ENCODE measurements around the gene YTHDF2.
"Not testable (repeated sequence)": the region's sequence is repeated elsewhere in the genome, so short reads cannot be mapped to it uniquely, and the experiment has no call there.

YTHDF2 gene

DNA sequence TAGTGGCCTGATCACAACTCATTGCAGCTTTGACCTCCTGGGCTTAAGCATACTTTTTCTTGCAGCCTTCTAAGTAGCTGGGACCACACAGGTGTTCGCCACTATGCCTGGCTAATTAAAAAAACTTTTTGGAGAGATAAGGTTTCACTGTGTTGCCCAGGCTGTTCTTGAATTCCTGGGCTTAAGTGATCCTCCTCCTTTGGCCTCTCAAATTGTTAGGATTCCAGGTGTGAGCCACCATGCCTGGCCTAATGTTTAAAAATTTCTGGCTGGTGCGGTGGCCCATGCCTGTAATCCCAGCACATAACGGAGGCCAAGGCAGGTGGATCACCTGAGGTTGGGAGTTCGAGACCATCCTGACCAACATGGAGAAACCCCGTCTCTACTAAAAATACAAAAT lies 24.4 kb downstream of the YTHDF2 start:
- no peak for DNase-seq

DNA sequence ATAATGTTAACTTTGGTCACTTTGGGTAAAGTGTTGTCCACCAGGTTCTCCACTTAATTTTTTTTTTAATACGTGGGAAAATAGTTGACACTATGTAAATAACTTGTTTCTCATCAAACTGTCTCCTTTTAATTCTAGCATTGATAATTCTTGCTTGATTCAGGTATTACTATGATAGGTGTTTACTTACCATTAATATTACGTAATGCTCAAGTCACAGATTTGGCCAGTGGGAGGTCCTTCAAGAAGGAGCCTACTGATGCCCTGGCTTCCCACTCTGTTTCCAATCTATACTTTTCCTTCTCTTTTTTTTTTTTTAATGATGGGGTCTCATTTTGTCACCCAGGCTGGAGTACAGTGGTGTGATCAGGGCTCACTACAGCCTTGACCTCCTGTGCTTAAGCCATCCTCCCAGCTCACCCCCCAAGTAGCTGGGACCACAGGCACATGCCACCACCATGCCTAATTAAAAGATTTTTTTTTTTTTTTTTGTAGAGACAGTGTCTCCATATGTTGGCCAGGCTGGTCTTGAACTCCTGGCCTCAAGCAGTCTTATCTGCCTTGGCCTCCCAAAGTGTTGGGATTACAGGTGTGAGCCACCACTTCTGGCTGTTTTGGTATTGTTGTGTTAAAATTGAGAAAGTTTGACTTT lies 29.9 kb downstream of the YTHDF2 start:
- no peak for DNase-seq

DNA sequence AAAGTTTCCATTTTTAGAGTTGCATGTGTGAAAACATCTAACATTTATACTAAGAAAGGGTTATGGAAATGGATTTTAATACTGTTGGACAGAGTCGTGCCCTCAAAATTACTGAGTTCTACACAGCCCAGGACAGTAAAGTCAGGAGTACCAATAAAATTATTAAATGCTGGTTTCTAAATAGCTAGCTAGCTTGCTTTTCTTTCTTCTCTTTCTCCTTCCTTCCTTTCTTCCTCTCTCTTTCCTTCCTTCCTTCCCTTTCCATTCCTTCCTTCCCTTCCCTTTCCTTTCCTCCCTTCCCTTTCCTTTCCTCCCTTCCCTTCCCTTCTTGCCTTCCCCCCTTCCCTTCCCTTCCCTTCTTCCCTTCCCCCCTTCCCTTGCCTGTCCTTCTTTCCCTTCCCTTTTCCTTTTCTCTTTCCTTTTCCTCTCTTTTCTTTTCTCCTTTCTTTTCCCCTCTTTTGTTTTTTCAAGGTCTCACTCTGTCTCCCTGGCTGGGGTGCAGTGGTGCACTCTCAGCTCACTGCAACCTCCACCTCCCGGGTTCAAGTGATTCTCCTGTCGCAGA lies 33.9 kb downstream of the YTHDF2 start:
- no peak for DNase-seq

DNA sequence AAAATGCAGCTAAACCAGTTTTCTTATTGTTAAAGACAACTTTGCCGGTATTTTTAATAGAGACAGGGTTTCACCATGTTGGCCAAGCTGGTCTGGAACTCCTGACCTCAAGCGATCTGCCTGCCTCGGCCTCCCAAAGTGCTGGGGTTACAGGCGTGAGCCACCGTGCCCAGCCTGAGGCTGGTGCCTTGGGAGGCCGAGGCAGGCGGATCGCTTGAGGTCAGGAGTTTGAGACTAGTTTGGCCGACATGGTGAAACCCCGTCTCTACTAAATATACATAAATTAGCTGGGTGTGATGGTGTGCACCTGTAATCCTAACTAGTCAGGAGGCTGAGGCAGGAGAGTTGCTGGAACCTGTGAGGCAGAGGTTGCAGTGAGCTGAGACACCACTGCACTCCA lies 35.2 kb downstream of the YTHDF2 start:
- not testable (repeated sequence) for DNase-seq

DNA sequence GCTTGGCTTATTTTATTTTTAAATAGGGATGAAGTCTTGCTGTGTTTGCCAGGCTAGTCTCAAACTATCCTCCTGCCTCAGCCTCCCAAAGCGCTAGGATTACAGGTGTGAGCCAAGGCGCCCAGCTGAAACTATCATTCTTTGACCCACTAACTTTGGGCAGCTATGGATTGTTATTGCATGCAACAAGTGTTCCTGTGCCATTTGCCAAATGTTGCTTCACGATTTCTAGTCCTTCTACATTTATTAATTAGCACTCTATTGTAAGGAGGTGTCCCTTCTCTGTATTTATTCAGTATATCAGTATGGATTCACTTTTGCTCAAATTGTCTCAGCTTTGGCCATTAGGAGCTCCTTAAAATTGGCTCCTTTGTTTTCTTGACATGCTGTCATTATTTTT lies 36.4 kb downstream of the YTHDF2 start:
- DNase-seq = no peak

DNA sequence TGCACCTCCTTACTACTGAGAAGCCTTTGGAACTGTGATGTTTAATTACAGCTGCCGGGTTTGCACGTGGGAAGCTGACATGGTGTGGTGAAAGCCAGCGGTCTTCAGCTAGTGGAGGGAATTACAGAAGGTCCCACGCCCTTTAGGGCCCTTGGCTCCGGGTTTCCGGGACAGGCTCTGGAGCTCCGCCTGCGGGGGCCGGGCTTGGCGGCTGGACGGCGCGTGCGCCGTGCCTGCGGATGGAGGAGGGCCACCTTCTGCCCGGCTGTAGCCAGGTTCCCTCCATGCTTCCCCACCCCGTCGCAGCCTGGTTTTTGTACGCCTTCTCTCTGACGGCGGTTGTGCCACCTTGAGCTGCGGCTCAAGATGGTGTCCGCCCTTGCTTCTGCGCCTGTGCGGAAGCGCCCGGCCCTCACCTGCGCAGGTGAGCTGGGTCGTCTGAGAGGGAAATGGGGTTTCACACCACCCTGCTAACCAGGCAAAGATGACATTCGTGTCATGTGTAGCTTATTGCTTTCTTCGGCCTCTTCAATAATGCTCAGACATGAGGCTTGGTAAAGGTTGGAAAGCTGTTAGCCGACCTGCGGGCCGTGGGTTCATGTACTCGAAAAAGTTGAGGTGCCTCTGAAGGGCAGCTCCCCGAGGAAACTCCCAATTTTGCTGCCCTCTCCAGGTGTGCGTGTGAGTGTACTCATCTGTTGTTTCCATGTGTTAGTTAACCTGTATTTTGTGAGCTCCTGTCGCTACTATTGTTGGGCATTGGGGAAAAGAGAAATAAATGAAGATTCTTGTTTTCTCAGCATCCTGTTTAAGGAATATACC lies 38.6 kb downstream of the YTHDF2 start:
- DNase-seq = peak; percentile 93

DNA sequence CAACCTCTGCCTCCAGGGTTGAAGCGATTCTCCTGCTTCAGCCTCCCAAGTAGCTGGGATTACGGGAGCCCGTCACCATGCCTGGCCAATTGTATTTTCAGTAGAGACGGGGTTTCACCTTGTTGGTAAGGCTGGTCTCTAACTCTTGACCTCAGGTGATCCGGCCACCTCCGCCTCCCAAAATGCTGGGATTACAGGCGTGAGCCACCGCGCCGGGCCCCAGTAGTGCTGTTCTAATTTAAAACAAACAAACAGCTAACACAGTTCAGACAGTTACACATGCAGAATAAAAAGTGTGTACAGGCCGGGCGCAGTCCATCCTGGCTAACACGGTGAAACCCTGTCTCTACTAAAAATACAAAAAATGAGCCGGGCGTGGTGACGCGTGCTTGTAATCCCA lies 39.6 kb downstream of the YTHDF2 start:
- no peak for DNase-seq

DNA sequence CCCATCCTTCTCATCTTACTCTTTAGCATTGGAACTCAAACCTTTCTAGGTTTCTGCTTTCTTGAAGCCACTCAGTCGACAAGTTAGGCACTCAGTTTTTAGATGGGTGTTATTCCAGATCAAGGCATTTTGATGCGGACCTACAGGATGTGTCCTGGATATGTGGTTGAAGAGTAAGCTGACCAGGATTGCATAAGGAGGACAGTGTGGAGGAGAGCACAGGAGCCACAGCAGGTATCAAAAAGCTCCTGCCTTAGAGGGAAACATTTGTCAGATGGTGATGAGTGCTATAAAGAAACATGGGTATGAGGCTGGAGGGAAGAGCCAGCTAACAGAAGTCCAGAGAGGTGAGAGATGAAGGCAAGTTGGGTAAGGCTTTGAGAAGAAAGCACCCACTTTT lies 41.3 kb downstream of the YTHDF2 start:
- DNase-seq = no peak

DNA sequence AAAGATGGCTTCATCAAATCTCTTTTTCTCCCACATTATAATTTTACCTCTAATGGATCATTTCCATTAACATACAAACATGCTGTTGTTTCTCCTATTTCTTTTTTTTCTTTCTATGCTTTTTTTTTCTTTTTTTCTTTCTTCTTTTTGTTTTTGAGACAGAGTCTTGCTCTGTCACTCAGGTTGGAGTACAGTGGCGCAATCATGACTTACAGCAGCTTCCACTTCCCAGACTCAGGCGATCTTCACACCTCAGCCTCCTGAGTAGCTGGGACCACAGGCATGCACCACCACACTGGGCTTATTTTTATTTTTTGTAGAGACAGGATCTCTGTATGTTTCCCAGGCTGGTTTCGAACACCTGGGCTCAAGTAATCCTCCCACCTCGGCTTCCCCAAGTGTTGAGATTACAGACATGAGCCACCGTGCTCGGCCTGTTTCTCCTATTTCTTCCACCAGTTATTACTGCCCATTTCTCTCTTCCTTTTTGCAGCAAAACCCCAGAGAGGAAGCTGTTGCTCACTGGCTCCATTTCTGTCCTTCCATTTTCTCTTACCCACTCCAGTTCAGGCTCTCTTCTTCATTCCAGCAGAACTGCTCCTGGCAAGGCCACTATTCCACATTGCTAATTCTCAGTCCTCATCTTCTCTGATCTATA lies 43.1 kb downstream of the YTHDF2 start:
- no peak for DNase-seq

DNA sequence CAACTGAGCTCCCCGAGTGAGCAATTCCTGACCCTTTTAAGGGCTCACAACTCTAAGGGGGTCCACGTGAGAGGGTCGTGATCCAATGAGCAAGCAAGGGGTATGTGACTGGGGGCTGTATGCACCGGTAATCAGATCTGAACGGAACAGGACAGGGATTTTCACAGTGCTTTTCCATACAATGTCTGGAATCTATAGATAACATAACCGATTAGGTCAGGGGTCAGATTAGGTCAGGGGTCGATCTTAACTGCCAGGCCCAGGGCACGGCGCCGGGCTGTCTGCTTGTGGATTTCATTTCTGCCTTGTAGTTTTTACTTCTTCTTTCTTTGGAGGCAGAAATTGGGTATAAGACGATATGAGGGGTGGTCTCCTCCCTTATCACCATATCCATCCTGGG lies 44.6 kb downstream of the YTHDF2 start:
- DNase-seq = no peak

DNA sequence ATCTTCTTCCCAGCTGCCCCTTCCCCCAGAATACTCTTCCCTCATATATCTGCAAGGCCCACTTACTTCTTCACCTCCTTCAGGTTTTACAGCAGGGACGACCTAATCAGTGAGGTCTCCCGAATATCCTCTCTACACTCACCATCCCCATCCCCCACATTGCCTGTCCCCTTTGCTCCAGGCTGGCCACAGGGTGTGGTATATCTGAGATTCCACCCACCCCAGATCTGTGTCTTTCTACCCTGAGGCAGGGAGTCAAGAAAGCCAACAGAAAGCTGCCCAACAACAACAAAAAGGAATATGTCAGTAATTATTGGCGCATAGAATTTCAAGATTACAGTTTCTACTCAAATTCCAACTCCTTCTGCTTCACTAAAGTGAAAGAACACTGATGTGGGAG lies 45.3 kb downstream of the YTHDF2 start:
- peak; percentile 24 for DNase-seq

DNA sequence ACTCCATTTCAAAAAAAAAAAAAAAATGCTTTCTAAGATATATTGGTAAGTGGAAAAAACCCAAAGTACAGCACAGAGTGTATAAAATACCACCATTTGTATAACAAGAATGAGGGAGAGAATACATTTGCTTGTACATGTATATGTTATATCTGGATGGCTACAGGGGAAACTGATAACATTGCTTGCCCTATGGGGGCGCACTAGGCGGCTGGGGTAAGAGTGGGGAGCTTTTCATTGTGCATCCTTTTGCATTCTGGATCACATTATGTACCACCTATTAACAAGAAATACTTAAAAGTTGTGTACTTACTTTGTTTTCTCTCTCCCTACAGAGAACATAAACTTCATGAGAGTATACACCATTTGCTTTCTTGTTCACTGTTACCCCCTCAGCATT lies 46.6 kb downstream of the YTHDF2 start:
- DNase-seq = no peak

DNA sequence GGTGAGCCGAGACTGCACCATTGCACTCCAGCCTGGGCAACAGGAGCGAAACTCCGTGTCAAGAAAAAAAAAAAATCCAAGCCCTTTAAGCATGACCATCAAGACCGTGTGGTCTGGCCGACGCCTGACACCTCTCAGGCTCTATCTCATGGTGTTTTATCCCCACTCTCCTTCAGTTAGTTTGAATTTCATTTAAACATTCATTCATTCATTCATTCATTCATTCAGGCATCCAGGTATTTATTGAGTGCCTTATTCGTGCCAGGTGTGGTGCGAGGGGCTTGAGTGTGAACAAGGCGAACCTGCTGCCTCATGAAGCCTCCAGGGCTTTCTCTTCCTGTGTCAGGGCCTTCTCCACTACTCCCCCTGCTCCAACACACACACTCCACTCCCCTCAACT lies 52.7 kb downstream of the YTHDF2 start:
- DNase-seq = no peak

DNA sequence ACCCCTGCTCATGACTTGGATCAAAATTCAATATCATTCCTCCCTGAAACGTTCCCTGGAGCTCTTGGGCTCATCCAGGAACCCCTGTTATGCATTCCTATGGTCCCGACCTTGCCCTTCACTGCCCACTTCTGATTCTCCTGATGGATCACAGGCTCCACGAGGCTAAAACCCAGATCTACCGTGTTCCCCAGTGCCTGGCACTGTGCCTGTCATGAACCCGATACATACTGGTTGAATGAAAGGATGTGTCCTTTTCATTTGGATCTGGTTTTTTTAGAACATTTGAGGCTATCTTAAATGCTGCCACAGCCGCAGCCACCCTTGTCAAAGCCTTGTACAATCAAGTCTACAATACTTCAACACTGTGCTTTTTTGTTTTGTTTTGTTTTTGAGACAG lies 53.1 kb downstream of the YTHDF2 start:
- no peak for DNase-seq

DNA sequence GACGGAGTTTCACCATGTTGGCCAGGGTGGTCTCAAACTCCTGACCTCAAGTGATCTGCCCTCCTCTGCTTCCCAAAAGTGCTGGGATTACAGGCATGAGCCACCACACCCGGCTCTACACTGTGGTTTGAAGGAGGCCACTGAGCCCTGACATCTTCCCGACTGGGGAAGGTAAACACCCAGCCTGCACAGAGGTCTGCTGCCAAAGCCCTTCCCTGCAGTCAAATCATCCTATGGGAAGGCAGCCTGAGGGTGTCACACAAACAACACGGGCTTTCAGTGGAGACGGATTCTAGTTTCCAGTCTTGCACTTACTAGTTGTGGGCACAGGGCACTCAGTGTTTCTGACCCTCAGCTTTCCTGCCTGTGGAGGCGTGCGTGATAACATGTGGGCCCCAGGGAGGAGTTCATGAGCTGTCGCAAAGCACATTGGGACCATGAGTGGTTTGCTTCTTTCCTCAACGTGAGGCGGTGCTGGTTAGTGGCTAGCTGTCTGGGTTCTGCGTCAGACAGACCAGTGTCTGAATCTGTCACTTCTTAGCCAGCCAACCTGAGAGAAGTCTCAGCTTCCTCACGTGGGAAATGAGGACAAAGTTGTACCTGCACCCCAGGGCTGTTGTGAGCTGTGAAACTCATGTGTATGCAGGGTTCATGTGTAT lies 53.8 kb downstream of the YTHDF2 start:
- DNase-seq = no peak

DNA sequence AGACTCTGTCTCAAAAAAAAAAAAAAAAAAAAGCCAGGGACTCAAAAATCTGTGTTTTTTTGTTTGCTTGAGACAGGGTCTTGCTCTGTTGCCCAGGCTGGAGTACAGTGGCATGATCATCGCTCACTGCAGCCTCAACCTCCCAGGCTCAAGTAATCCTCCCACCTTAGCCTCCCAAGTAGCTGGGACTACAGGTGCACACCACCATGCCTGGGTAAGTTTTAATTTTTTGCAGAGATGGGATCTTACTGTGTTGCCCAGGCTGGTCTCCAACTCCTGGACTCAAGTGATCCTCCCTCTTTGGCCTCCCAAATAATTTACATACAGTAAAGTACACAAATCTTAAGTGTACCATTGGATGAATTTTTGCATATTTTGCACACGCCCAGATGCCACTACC lies 55.2 kb downstream of the YTHDF2 start:
- not testable (repeated sequence) for DNase-seq

DNA sequence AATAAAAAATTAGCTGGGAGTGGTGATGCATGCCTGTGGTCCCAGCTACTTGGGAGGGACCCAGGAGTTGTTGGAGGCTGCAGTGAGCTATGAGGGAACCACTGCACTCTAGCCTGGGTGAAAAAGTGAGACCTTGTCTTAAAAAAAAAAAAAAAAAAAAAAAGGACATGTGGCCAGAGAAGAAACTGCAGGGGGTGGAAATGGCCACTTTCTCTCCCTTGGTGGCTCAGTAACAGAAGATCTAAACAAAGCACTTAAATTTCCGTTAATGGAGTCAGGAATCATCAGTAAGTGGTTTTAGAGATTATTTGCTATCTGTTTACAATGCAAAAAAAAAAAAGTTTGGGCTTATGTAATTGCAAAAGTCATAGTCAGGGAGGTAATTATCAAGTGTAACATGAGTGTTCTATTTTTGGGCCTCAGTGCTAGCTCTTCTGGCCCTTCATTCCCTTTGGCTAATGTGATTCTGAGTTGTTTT lies 55.9 kb downstream of the YTHDF2 start:
- DNase-seq = no peak

DNA sequence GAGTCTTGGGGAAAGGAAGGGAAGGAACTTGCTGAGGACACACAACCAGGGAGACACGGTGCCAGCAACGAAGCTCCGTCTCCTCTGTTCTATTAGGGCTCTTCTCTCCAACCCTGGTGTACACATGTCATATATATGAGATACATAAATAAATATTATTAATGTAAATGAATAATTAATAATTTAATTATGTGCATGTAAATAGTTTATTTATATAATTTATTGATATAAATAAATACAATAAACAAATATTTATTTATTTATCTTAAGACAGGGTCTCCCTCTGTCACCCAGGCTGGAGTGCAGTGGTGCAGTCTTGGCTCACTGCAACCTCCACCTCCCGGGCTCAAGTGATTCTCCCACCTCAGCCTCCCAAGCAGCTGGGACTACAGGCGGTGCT lies 57.8 kb downstream of the YTHDF2 start:
- not testable (repeated sequence) for DNase-seq

DNA sequence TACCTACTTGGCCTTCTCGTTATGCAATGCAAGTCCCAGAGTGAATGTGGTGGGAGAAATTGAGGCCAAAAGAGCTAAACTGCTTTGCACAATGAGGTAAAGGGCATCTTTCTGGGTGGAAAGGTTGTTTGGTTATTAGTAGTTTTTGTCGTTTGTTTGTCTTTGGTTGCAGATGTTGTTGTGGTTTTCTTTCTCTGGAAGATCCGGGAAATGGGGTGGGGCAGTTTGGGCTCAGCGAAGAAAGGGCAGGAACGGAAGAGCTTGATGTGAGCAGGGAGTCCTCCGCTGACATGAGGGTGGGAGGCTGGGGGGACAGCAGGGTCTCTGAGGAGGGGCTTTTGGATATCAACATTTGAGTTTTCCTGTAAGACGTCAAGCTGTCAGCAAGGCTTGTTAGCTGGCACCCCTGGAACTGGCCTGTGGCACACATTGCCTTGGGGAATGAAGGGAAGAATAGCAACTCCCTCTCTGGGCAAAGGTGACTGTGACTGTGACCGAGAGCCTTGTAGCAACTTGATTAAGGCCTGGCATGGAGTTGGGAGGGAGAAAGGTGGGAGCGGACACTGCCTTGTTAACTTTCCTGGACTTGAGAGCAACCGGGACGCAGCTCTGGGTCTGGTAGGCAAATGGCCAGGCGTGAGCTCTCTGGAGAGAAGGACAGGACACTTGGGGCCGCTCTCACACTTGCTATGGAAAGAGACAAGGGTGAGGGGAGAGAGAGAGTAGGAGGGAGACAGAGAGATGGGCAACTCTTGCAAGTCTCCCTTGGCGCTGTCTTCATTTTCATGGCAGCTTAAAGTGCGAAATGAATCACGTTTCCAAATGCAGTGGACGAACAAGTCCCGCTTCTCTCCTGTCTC lies 59.8 kb downstream of the YTHDF2 start:
- no peak for DNase-seq

DNA sequence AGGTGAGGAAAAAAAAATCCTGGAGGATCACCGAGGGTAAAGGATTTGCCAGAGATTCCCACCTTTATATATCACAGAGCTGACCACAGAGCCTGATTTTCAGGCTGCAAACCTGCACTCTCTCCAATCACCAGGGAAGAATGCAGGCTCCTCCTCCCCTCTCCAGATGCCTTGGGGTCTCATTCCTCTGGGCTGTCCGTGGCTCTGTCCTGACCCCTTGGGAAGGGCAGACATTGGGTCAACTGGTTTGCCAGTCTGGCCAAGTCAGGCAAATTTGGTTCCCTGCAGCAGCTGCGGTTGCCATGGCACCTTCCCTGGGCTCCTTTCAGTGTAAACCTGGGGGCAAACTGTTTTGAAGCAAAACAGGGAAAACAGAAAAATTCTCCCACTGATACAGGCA lies 63.6 kb downstream of the YTHDF2 start:
- DNase-seq = no peak

DNA sequence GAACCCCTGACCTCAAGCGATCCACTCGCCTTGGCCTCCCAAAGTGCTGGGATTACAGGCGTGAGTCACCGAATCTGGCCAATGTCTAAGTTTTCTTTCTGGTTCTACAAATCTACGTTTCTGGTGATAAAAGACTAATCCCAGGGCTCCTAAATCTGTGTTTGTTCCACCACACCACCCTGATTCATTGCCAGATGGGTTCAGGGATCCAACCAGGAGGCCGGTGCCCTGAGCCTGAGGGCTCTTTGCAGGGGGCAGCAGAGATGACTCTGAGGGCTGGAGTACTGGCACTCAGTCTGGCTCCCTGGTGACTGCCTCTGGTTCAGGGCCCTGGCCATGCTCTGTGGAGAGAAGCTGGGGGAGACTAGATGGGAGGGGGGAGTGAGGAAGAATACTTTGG lies 64.7 kb downstream of the YTHDF2 start:
- no peak for DNase-seq

DNA sequence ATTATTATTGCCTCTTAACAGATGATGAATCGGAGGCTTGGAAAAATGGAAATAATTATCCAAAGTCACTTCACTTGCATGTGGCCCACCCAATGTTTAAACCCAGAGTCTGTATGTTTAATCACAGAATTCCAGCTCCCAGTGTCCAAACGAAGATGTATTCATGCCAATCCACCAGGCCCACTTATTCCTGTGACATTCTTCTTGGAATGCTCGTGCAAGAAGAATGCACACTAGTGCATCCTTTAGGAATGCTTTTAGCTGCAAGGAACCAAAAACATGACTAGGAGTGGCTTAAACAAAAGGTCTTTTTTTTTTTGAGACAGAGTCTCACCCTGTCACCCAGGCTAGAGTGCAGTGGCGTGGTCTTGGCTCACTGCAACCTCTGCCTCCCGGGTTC lies 66.3 kb downstream of the YTHDF2 start:
- no peak for DNase-seq

Data from hematopoietic multipotent progenitor cell treated with erythropoietin and hydrocortisone succinate and interleukin-3 and kit ligand, for 4 days (in vitro differentiated cells).